GM12878 (cell line): ENCODE data around the gene MOK. TPM values are rescaled to one million over a fixed set of nuclear protein-coding genes. Genes with fewer than 3 reads are reported as not detected.

Source experiments
- ATAC-seq: fragments of 200-7000 bp; cut with Tn5 transposase; 3 replicates; pipeline ENCODE4 v1.9.1; 2020; ENCODE audit warnings: mild to moderate bottlenecking, moderate library complexity
- BruUV-seq: library from RNA; stranded (reverse); fragments of 400-500 nt; replicated peaks from 2 replicates; lab custom pipeline; 2021; lab: Mats Ljungman, UMichigan
- CTCF ChIA-PET: fragments of 300-600 bp; sonication (Branson Sonifier 250); formaldehyde crosslinking; extraction: SDS; loops from one replicate; lab custom pipeline; 2021; ENCODE audit warnings: inconsistent platforms; lab: Yijun Ruan, JAX
- POLR2A ChIA-PET: fragments of 350-600 bp; formaldehyde crosslinking; extraction: SDS; loops from one replicate; lab custom pipeline; 2021; ENCODE audit warnings: inconsistent platforms; lab: Charles Lee
- RAD21 ChIA-PET: fragments of 300-600 bp; sonication (Branson Sonifier 250); formaldehyde crosslinking; loops from one replicate; lab custom pipeline; 2023; ENCODE audit warnings: antibody characterized with exemption; ENCODE audit not compliant: unreplicated experiment; lab: Charles Lee
- SMC1A ChIA-PET: fragments of 300-600 bp; sonication (Branson Sonifier 250); formaldehyde crosslinking; loops from one replicate; lab custom pipeline; 2023; ENCODE audit not compliant: unreplicated experiment, uncharacterized antibody; lab: Charles Lee
- DNase-seq: peaks from one replicate; pipeline ENCODE4 v3.0.0-alpha.2; 2011; ENCODE audit warnings: low read depth, low spot score
- FAIRE-seq: peaks from 3 replicates; lab custom pipeline; 2011; peaks lifted over from hg19 to GRCh38; lab: Jason Lieb, UNC
- H2AFZ ChIP-seq: 2 replicates; pipeline ENCODE4 v1.6.0; 2011; ENCODE audit warnings: low read depth, low read length, control low read depth; ENCODE audit not compliant: control insufficient read depth
- H3K27ac ChIP-seq: 2 replicates; pipeline ENCODE4 v1.5.1; 2011; ENCODE audit warnings: control low read depth; ENCODE audit not compliant: control insufficient read depth, insufficient read depth
- H3K27me3 ChIP-seq, 2 experiments: replicated peaks in 1 of 2; 2 replicates each; pipeline versions ENCODE4 v1.6.0 to v1.6.1; 2011; ENCODE audit warnings: low read length in 1 of 2; ENCODE audit not compliant: control insufficient read depth in 2 of 2, insufficient read depth in 2 of 2
- H3K36me3 ChIP-seq, 2 experiments: 2 replicates each; pipeline ENCODE4 v1.5.1; 2011; ENCODE audit warnings: low read length in 1 of 2; ENCODE audit not compliant: control insufficient read depth in 2 of 2, insufficient read depth in 2 of 2
- H3K4me1 ChIP-seq: 2 replicates; pipeline ENCODE4 v1.6.1; 2011; ENCODE audit warnings: mild to moderate bottlenecking, low read length, moderate library complexity, mixed read lengths; ENCODE audit not compliant: control insufficient read depth, insufficient read depth
- H3K4me2 ChIP-seq: 2 replicates; pipeline ENCODE4 v1.6.0; 2011; ENCODE audit warnings: control low read depth; ENCODE audit not compliant: control insufficient read depth, insufficient read depth
- H3K4me3 ChIP-seq: fragments of 200-600 bp; sonication (generic); 2 replicates; pipeline ENCODE4 v1.5.1; 2016
- H3K79me2 ChIP-seq: 2 replicates; pipeline ENCODE4 v1.6.0; 2011; ENCODE audit warnings: low read length; ENCODE audit not compliant: control insufficient read depth, insufficient read depth
- H3K9ac ChIP-seq: 2 replicates; pipeline ENCODE4 v1.8.0; 2011; ENCODE audit warnings: low read length, control low read depth, mixed read lengths; ENCODE audit not compliant: control insufficient read depth, insufficient read depth
- H3K9me3 ChIP-seq: replicated peaks from 3 replicates; pipeline ENCODE4 v1.5.1; 2011; ENCODE audit warnings: mild to moderate bottlenecking, low read length; ENCODE audit not compliant: control insufficient read depth, insufficient read depth
- H4K20me1 ChIP-seq: 2 replicates; pipeline ENCODE4 v1.6.0; 2011; ENCODE audit not compliant: control insufficient read depth, insufficient read depth
- HDAC6 ChIP-seq: fragments of 200-600 bp; sonication (generic); IDR thresholded peaks from one replicate; pipeline ENCODE4 v1.8.0; 2017; ENCODE audit warnings: antibody characterized with exemption; ENCODE audit not compliant: unreplicated experiment
- NFXL1 ChIP-seq: fragments of 450-650 bp; IDR thresholded peaks from 2 replicates; pipeline ENCODE4 v1.6.1; 2017; ENCODE audit warnings: antibody characterized with exemption, mild to moderate bottlenecking, borderline replicate concordance
- NRF1 ChIP-seq: conservative IDR thresholded peaks from 2 replicates; pipeline ENCODE4 v1.6.1; 2011; ENCODE audit warnings: mild to moderate bottlenecking, low read depth, low read length, improper control_type of control experiment
- RUNX3 ChIP-seq: IDR thresholded peaks from 2 replicates; pipeline ENCODE4 v1.6.1; 2012; ENCODE audit warnings: low read length, inconsistent platforms
- SKIL ChIP-seq: fragments of 450-650 bp; IDR thresholded peaks from 2 replicates; pipeline ENCODE4 v1.6.1; 2017; ENCODE audit warnings: mild to moderate bottlenecking, low read depth, inconsistent platforms; ENCODE audit not compliant: poor library complexity, severe bottlenecking
- SP1 ChIP-seq: IDR thresholded peaks from one replicate; pipeline ENCODE4 v1.6.1; 2011; ENCODE audit warnings: low read depth, low read length
- TCF12 ChIP-seq: IDR thresholded peaks from 2 replicates; pipeline ENCODE4 v1.6.1; 2011; ENCODE audit warnings: low read depth, mild to moderate bottlenecking, low read length
- USF2 ChIP-seq: IDR thresholded peaks from 2 replicates; pipeline ENCODE4 v1.6.1; 2011; ENCODE audit warnings: low read depth, low read length, improper control_type of control experiment, borderline replicate concordance
- YY1 ChIP-seq: IDR thresholded peaks from 2 replicates; pipeline ENCODE4 v1.6.1; 2011; ENCODE audit warnings: low read depth, mild to moderate bottlenecking, low read length
- whole genome bisulfite sequencing: methylation state at CpG from one replicate; pipeline ENCODE4 v1.1.6; 2016; ENCODE audit warnings: low lambda C conversion rate; ENCODE audit not compliant: insufficient replicate concordance, insufficient coverage; ENCODE audit errors: missing lambda C conversion rate; 5-methylcytosine and 5-hydroxymethylcytosine counted together
- in situ Hi-C: fragments of 300-500 bp; cut with MboI; formaldehyde crosslinking; loops from 9 replicates; pipeline ENCODE4 v1.14.3; 2018; ENCODE audit warnings: mixed read lengths
- intact Hi-C: fragments of 100-400 bp; cut with micrococcal nuclease; formaldehyde crosslinking; loops from one replicate; pipeline ENCODE4 v1.14.2; 2022; ENCODE audit not compliant: unreplicated experiment
- polyA plus RNA-seq, 11 experiments: library from polyadenylated mRNA; depleted of rRNA in 4 of 11; unstranded in 6 of 11; stranded (reverse) in 5 of 11; fragments of >200 nt; fragmentation: Nextera tagmentation in 4 of 11; fragmentation: Illumina TruSeq in 1 of 11; extraction: Ambion mirVana in 4 of 11; extraction: Trizol in 1 of 11; gene quantifications; 1 replicate in 1 of 11; 2 replicates in 10 of 11; pipeline versions ENCODE4 v1.2.1 to v1.2.3, GENCODE V29; 2011 to 2016; ENCODE audit warnings: inconsistent platforms in 2 of 11, missing spikeins in 2 of 11, low read depth in 1 of 11
- total RNA-seq, 4 experiments: library from RNA; depleted of rRNA in 3 of 4; stranded (reverse); fragments of >200 nt in 3 of 4; fragmentation: Illumina TruSeq in 1 of 4; extraction: Trizol in 1 of 4; gene quantifications; 2 replicates each; pipeline versions ENCODE4 v1.2.1 to v1.2.3, GENCODE V29; 2013 to 2021

Gene MOK
- total and polyA plus RNA-seq, 10 of the 15 experiments (the other 5 are each of a cell fraction or from before 2014, with no cell fraction given), result 0.10 to 3.0 (median 1.4) TPM

- Histone ChIP-seq H2AFZ (no peak overlapping the region), H3K27me3 (no peaks in the 10 kb centered on the region), H3K27ac (no peak overlapping the region)
- RAD21 ChIA-PET, result no interaction called here
- in situ Hi-C loops (no loop called here), intact Hi-C loops (no loop called here)
- FAIRE-seq, result no peak
- POLR2A ChIA-PET, result interaction anchor here (0.7 kb wide), 1 partner anchor 71 kb away, joined by 6 read pairs; no protein-coding TSS in a partner anchor
- WGBS, result 36% methylated on average over 9 of the region's 9 CpGs
- DNase-seq, result no peak
- TF ChIP-seq RUNX3 (no peak), TCF12 (no peak), HDAC6 (no peak), USF2 (no peak), YY1 (no peak)
- TF ChIP-seq, all 136 proteins: peak for 0
- ChIA-PET SMC1A (interaction anchor here (1.1 kb wide), 1 partner anchor 13 kb away, joined by 3 read pairs; no protein-coding TSS in a partner anchor), CTCF (interaction anchor here (0.6 kb wide), 1 partner anchor 574 kb away, joined by 3 read pairs; no protein-coding TSS in a partner anchor)
- BruUV-seq, result no TSS peak
- H3K4me1 ChIP-seq, result no peaks in the 10 kb centered on the region
- H3K79me2 ChIP-seq, result no peaks in the 10 kb centered on the region
- no peak overlapping the region for H3K4me3 ChIP-seq
- no peaks in the 10 kb centered on the region for H4K20me1 ChIP-seq
- no peak overlapping the region for H3K4me2 ChIP-seq
- no peak overlapping the region for H3K9ac ChIP-seq
- H3K9me3 ChIP-seq, result no peaks in the 10 kb centered on the region
- H3K36me3 ChIP-seq, result no peaks in the 10 kb centered on the region
- ATAC-seq, result no peak
These were observed 22.1 kb downstream of the MOK start for GRCh38 chr14:102282751-102283465.

- no peaks in the 10 kb centered on the region for H3K79me2 ChIP-seq
- 65% methylated on average over 8 of the region's 8 CpGs for WGBS
- H3K4me1 ChIP-seq, result no peaks in the 10 kb centered on the region
- no peaks in the 10 kb centered on the region for H3K36me3 ChIP-seq
- FAIRE-seq (no peak), DNase-seq (no peak), ATAC-seq (no peak)
- H4K20me1 ChIP-seq, result no peaks in the 10 kb centered on the region
- no peak overlapping the region for H3K4me2 ChIP-seq
- POLR2A ChIA-PET, result no interaction called here
- H3K27ac ChIP-seq, result no peak overlapping the region
- TF ChIP-seq SKIL, result no peak
- no peak for TF ChIP-seq NRF1
- TF ChIP-seq SP1, result no peak
- no peak for TF ChIP-seq NFXL1
- RAD21 ChIA-PET, result no interaction called here
- SMC1A ChIA-PET, result no interaction called here
- no peak overlapping the region for H2AFZ ChIP-seq
- H3K27me3 ChIP-seq, result no peaks in the 10 kb centered on the region
- no peak overlapping the region for H3K4me3 ChIP-seq
- in situ Hi-C loops, result no loop called here
- no TSS peak for BruUV-seq
- no peaks in the 10 kb centered on the region for H3K9me3 ChIP-seq
- CTCF ChIA-PET, result no interaction called here
- intact Hi-C loops, result no loop called here
- no peak overlapping the region for H3K9ac ChIP-seq
These were observed 24.5 kb downstream of the MOK start for GRCh38 chr14:102280376-102280962.
